Activated B cell treated with CpG ODN at 0.5 μM for 24 hours (primary cell): ENCODE data around the gene UBP1. TPM values are rescaled to one million over a fixed set of nuclear protein-coding genes. Genes with fewer than 3 reads are reported as not detected.

ENCODE experiments used
- ATAC-seq: fragments of 200-7000 bp; cut with Tn5 transposase; one replicate; pipeline ENCODE4 v1.10.0; 2021; ENCODE audit warnings: low read depth, mild to moderate bottlenecking, moderate library complexity
- CTCF ChIA-PET: fragments of 350-600 bp; sonication (Branson Sonifier 250); formaldehyde crosslinking; loops from one replicate; lab custom pipeline; 2021; ENCODE audit warnings: antibody characterized with exemption; lab: Charles Lee
- POLR2A ChIA-PET: fragments of 350-600 bp; sonication (Branson Sonifier 250); formaldehyde crosslinking; loops from one replicate; lab custom pipeline; 2021; ENCODE audit warnings: antibody characterized with exemption; lab: Charles Lee
- DNase-seq: peaks from one replicate; pipeline ENCODE4 v3.0.0; 2022
- H3K27ac Mint-ChIP-seq: one replicate; pipeline ENCODE4 v1.8.0; 2020; ENCODE audit warnings: mixed read lengths
- H3K27me3 Mint-ChIP-seq: one replicate; pipeline ENCODE4 v1.8.0; 2021; ENCODE audit warnings: mixed read lengths
- H3K36me3 Mint-ChIP-seq: one replicate; pipeline ENCODE4 v1.8.0; 2021; ENCODE audit warnings: low read depth, mixed read lengths
- H3K4me1 Mint-ChIP-seq: one replicate; pipeline ENCODE4 v1.8.0; 2021; ENCODE audit warnings: mixed read lengths
- H3K4me3 Mint-ChIP-seq: one replicate; pipeline ENCODE4 v1.8.0; 2020; ENCODE audit warnings: mild to moderate bottlenecking, mixed read lengths
- H3K9me3 Mint-ChIP-seq: one replicate; pipeline ENCODE4 v1.8.0; 2020; ENCODE audit warnings: mixed read lengths
- CTCF ChIP-seq: fragments of 200-600 bp; IDR thresholded peaks from one replicate; pipeline ENCODE4 v1.8.0; 2022; ENCODE audit warnings: antibody characterized with exemption, mild to moderate bottlenecking
- intact Hi-C: fragments of 100-400 bp; cut with micrococcal nuclease; formaldehyde crosslinking; loops from one replicate; pipeline ENCODE4 v1.15.1; 2024
- total RNA-seq: library from RNA; stranded (reverse); gene quantifications from 2 replicates; pipeline ENCODE4 v1.2.3, GENCODE V29; 2022

Gene UBP1
- total RNA-seq, 1 donor from 2014 or later: 68.6 TPM

- Mint-ChIP-seq H3K4me3 (no peak overlapping the region), H3K4me1 (peaks cover 2% of the 10 kb centered on the region), H3K27me3 (no peaks in the 10 kb centered on the region), H3K36me3 (no peaks in the 10 kb centered on the region), H3K27ac (no peak overlapping the region), H3K9me3 (no peaks in the 10 kb centered on the region)
- intact Hi-C loops: loop anchor here (10.0 kb wide), 2 partner anchors 407 to 863 kb away; no protein-coding TSS in a partner anchor
- ChIA-PET CTCF (no interaction called here), POLR2A (no interaction called here)
- DNase-seq (no peak), ATAC-seq (no peak)
- TF ChIP-seq CTCF: no peak
Observed at GRCh38 chr3:33377489-33377888, 62.7 kb downstream of the UBP1 start.

- Mint-ChIP-seq H3K9me3 (peaks cover 3% of the 10 kb centered on the region), H3K27ac (no peak overlapping the region), H3K4me1 (peaks cover 2% of the 10 kb centered on the region), H3K36me3 (no peaks in the 10 kb centered on the region), H3K4me3 (no peak overlapping the region), H3K27me3 (peaks cover 4% of the 10 kb centered on the region)
- CTCF ChIA-PET: interaction anchor here (0.5 to 3.8 kb wide), 18 partner anchors 9 to 833 kb away, joined by 3 to 119 read pairs (median 5); no protein-coding TSS in a partner anchor
- intact Hi-C loops: loop anchor here (1.0 to 10.0 kb wide), 4 partner anchors 242 to 858 kb away; no protein-coding TSS in a partner anchor
- ATAC-seq (no peak), DNase-seq (no peak)
- no peak for TF ChIP-seq CTCF
- POLR2A ChIA-PET: interaction anchor here (0.6 to 1.8 kb wide), 4 partner anchors 242 to 425 kb away, joined by 3 to 8 read pairs (median 6); no protein-coding TSS in a partner anchor
Observed at GRCh38 chr3:33373082-33373437, 67.1 kb downstream of the UBP1 start.

GRCh38 chr3:33372218-33373081, 67.8 kb downstream of the UBP1 start:
- DNase-seq: no peak
- ChIA-PET POLR2A (interaction anchor here (0.6 to 1.8 kb wide), 4 partner anchors 241 to 425 kb away, joined by 3 to 8 read pairs (median 6); no protein-coding TSS in a partner anchor), CTCF (interaction anchor here (0.6 to 3.8 kb wide), 18 partner anchors 9 to 640 kb away, joined by 3 to 119 read pairs (median 5); no protein-coding TSS in a partner anchor)
- no peak overlapping the region for H3K27ac Mint-ChIP-seq
- H3K36me3 Mint-ChIP-seq: no peaks in the 10 kb centered on the region
- H3K4me1 Mint-ChIP-seq: peaks cover 2% of the 10 kb centered on the region
- TF ChIP-seq CTCF: peak; percentile 80
- peaks cover 3% of the 10 kb centered on the region for H3K9me3 Mint-ChIP-seq
- no peak overlapping the region for H3K4me3 Mint-ChIP-seq
- intact Hi-C loops: loop anchor here (1.0 to 10.0 kb wide), 4 partner anchors 241 to 858 kb away; no protein-coding TSS in a partner anchor
- peak; percentile 54 for ATAC-seq
- H3K27me3 Mint-ChIP-seq: peaks cover 4% of the 10 kb centered on the region

GRCh38 chr3:33364531-33365128, 75.6 kb downstream of the UBP1 start:
- no peak overlapping the region for H3K27ac Mint-ChIP-seq
- DNase-seq (no peak), ATAC-seq (no peak)
- H3K4me1 Mint-ChIP-seq: no peaks in the 10 kb centered on the region
- no peaks in the 10 kb centered on the region for H3K36me3 Mint-ChIP-seq
- TF ChIP-seq CTCF: no peak
- intact Hi-C loops: no loop called here
- ChIA-PET POLR2A (no interaction called here), CTCF (interaction anchor here (1.2 to 2.5 kb wide), 2 partner anchors 9 to 233 kb away, joined by 4 to 10 read pairs; no protein-coding TSS in a partner anchor)
- H3K27me3 Mint-ChIP-seq: no peaks in the 10 kb centered on the region
- H3K9me3 Mint-ChIP-seq: no peaks in the 10 kb centered on the region
- no peak overlapping the region for H3K4me3 Mint-ChIP-seq

- no peak for ATAC-seq
- Mint-ChIP-seq H3K4me1 (no peaks in the 10 kb centered on the region), H3K27me3 (peaks cover 3% of the 10 kb centered on the region), H3K27ac (no peak overlapping the region), H3K4me3 (no peak overlapping the region), H3K36me3 (no peaks in the 10 kb centered on the region), H3K9me3 (no peaks in the 10 kb centered on the region)
- ChIA-PET POLR2A (no interaction called here), CTCF (interaction anchor here (1.2 to 2.5 kb wide), 2 partner anchors 9 to 232 kb away, joined by 4 to 10 read pairs; no protein-coding TSS in a partner anchor)
- intact Hi-C loops: no loop called here
- no peak for DNase-seq
- TF ChIP-seq CTCF: no peak
Observed at GRCh38 chr3:33364060-33364459, 76.1 kb downstream of the UBP1 start.
